ENCODE results near the gene ITPR2.

DNA sequence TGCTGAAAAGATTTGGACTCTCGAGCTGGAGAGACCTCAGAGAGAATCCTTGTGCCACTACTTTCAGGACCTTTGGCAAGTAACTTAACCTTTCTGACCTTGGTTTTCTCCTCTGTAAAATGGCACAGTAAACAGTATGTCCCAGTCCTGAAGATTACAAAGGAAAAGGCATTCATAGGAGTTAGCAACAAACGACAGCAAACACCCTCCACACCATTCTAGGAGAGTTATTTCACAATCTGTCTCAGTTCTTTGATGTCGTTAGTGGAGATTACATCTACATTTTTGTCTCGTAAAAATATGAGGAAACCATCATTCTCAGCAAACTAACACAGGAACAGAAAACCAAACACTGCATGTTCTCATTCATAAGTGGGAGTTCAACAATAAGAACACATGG is 205.7 kb downstream of the ITPR2 start:
- no peak for TF ChIP-seq POLR2A (IDR thresholded peaks at IDR 0.05)
- TF ChIP-seq, protein P1, sequence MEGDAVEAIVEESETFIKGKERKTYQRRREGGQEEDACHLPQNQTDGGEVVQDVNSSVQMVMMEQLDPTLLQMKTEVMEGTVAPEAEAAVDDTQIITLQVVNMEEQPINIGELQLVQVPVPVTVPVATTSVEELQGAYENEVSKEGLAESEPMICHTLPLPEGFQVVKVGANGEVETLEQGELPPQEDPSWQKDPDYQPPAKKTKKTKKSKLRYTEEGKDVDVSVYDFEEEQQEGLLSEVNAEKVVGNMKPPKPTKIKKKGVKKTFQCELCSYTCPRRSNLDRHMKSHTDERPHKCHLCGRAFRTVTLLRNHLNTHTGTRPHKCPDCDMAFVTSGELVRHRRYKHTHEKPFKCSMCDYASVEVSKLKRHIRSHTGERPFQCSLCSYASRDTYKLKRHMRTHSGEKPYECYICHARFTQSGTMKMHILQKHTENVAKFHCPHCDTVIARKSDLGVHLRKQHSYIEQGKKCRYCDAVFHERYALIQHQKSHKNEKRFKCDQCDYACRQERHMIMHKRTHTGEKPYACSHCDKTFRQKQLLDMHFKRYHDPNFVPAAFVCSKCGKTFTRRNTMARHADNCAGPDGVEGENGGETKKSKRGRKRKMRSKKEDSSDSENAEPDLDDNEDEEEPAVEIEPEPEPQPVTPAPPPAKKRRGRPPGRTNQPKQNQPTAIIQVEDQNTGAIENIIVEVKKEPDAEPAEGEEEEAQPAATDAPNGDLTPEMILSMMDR (IDR thresholded peaks at IDR 0.05) = no peak
- TF ChIP-seq EP300 (IDR thresholded peaks at IDR 0.05) = no peak

Measured in tibial nerve (tissue), 4 donors.